Lower lobe of right lung (tissue), 2 donors: ENCODE data around the gene RECQL5. TPM values are rescaled to one million over a fixed set of nuclear protein-coding genes. Genes with fewer than 3 reads are reported as not detected.

ENCODE experiments used
- ATAC-seq, 2 donors: fragments of 200-7000 bp; cut with Tn5 transposase; one replicate each; pipeline ENCODE4 v1.9.1; 2020 to 2022; ENCODE audit warnings: mild to moderate bottlenecking in 2 of 2, moderate library complexity in 2 of 2
- DNase-seq: peaks from one replicate; pipeline ENCODE4 v3.0.0-alpha.2; 2020
- H3K27ac ChIP-seq: fragments of 200-600 bp; one replicate; pipeline ENCODE4 v1.8.0; 2022
- H3K27me3 ChIP-seq: fragments of 200-600 bp; one replicate; pipeline ENCODE4 v1.8.0; 2022; ENCODE audit warnings: low read depth
- H3K36me3 ChIP-seq: fragments of 200-600 bp; one replicate; pipeline ENCODE4 v1.8.0; 2022; ENCODE audit warnings: mild to moderate bottlenecking
- H3K4me1 ChIP-seq: fragments of 200-600 bp; one replicate; pipeline ENCODE4 v1.8.0; 2022
- H3K4me3 ChIP-seq: fragments of 200-600 bp; one replicate; pipeline ENCODE4 v1.8.0; 2022; ENCODE audit warnings: mild to moderate bottlenecking
- H3K9me3 ChIP-seq: fragments of 200-600 bp; one replicate; pipeline ENCODE4 v1.8.0; 2022
- intact Hi-C: fragments of 100-400 bp; cut with DNase I; formaldehyde crosslinking; loops from one replicate; pipeline ENCODE4 v1.11.0; 2022
- total RNA-seq: library from RNA; stranded (reverse); fragmentation: NEBNext Ultra II Directional; extraction: Animal tissue kit (Norgen Biotek cat#: 25700); gene quantifications from one replicate; pipeline ENCODE4 v1.2.1, GENCODE V29; 2021
- TF ChIP-seq, protein P1 (sequence below): fragments of 200-600 bp; IDR thresholded peaks from one replicate; pipeline ENCODE4 v1.8.0; 2022; ENCODE audit warnings: antibody characterized with exemption, mild to moderate bottlenecking
- donor health status: DM: no; HTN: yes; CAD: no; lungs with severe emphysema.

Gene RECQL5
- total RNA-seq, 1 donor from 2014 or later = 39.4 TPM

DNA sequence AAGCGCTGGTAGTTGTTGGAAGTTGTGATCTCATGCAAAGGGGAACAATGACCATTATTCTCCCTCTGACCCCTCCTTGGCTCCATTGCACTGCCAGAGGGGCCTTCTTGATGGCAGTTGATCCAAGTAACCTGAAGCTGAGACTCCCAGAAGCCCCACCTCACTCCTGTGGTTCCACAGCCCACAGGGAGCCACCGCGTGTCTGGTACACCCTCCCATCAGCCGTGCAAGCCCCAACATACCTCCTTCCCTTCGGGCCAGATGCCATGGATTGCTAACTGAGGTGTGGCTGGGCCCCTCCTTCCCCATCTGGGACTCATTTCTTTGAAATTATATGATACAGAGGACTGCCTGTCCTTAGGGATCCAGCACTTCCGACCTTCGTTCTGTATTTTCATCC, 18.0 kb upstream of the RECQL5 start:
- TF ChIP-seq, protein P1, sequence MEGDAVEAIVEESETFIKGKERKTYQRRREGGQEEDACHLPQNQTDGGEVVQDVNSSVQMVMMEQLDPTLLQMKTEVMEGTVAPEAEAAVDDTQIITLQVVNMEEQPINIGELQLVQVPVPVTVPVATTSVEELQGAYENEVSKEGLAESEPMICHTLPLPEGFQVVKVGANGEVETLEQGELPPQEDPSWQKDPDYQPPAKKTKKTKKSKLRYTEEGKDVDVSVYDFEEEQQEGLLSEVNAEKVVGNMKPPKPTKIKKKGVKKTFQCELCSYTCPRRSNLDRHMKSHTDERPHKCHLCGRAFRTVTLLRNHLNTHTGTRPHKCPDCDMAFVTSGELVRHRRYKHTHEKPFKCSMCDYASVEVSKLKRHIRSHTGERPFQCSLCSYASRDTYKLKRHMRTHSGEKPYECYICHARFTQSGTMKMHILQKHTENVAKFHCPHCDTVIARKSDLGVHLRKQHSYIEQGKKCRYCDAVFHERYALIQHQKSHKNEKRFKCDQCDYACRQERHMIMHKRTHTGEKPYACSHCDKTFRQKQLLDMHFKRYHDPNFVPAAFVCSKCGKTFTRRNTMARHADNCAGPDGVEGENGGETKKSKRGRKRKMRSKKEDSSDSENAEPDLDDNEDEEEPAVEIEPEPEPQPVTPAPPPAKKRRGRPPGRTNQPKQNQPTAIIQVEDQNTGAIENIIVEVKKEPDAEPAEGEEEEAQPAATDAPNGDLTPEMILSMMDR = no peak
- ATAC-seq (peak; percentile 72 to 83), DNase-seq (peak; percentile 61)
- H3K4me3 ChIP-seq = no peak overlapping the region
- intact Hi-C loops = no loop called here
- peaks cover 65% of the 10 kb centered on the region for H3K4me1 ChIP-seq
- no peaks in the 10 kb centered on the region for H3K27me3 ChIP-seq
- H3K9me3 ChIP-seq = no peaks in the 10 kb centered on the region
- H3K27ac ChIP-seq = peak overlapping the region; percentile 63
- H3K36me3 ChIP-seq = peaks cover 30% of the 10 kb centered on the region

DNA sequence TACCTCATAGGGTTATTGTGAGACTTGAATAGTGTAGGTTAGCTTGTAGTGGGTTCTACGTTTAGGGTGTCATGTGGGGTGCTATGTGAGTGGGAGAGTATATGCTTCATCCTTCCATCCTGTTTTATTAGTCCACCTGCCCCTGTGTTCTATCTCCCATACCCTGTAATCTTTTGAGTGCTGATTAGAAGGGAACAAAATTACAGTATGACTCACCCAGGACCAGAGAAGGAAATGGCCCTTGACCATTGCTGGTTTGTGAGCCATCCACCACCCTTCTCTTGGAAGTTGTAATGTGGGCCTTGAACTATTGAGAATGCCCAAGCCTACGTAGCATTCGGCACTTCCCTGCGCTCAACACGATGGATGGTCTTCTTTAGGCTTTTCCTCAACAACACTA, 17.3 kb upstream of the RECQL5 start:
- Histone ChIP-seq H3K36me3 (peaks cover 34% of the 10 kb centered on the region), H3K27ac (peak overlapping the region; percentile 63), H3K4me3 (no peak overlapping the region), H3K27me3 (no peaks in the 10 kb centered on the region), H3K9me3 (no peaks in the 10 kb centered on the region), H3K4me1 (peaks cover 62% of the 10 kb centered on the region)
- TF ChIP-seq, protein P1 = no peak
- ATAC-seq (no peak), DNase-seq (no peak)
- intact Hi-C loops = no loop called here

DNA sequence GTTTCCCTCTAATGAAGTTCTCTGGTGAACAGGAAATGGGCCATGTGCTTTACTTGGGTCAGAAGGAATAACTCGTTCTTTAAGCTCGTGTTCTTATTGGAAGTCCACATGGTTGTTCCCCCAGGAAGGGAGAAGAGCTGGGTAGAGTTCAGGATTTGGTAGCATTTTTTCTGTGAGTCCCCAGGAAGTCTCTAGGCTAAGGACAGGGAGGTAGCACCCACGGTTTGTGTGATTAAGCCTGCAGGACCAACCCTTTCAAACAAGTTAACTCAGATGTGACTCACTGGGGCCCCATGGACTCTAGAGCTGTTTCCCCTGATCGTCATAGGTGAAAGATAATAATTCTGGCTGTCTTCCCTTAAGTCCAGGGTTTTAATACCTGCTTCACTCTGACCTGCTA, 16.6 kb upstream of the RECQL5 start:
- Histone ChIP-seq H3K4me3 (no peak overlapping the region), H3K9me3 (no peaks in the 10 kb centered on the region), H3K36me3 (peaks cover 41% of the 10 kb centered on the region), H3K27me3 (no peaks in the 10 kb centered on the region), H3K4me1 (peaks cover 62% of the 10 kb centered on the region), H3K27ac (no peak overlapping the region)
- no peak for DNase-seq
- ATAC-seq = no peak
- TF ChIP-seq, protein P1 = no peak
- intact Hi-C loops = no loop called here

DNA sequence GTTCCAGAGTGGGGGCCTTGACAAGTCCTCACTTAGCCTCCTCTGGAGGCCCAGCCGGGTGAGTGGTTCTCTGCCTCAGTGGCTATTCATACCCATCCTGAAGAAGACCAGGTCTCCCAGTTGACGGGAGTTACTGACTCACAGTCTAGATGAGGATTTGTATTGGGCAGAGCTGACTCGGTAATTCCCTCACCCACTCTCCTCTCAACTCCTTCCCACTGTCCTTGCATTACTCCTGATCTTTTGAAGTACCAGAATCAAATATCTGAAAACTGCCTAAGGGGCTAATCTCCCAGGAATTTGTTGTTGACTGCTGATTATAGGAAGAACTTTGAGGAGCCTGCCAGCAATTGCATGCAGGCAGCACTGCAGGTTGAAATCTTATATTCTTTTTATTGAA, 14.3 kb upstream of the RECQL5 start:
- Histone ChIP-seq H3K4me1 (peaks cover 42% of the 10 kb centered on the region), H3K36me3 (peaks cover 55% of the 10 kb centered on the region)

DNA sequence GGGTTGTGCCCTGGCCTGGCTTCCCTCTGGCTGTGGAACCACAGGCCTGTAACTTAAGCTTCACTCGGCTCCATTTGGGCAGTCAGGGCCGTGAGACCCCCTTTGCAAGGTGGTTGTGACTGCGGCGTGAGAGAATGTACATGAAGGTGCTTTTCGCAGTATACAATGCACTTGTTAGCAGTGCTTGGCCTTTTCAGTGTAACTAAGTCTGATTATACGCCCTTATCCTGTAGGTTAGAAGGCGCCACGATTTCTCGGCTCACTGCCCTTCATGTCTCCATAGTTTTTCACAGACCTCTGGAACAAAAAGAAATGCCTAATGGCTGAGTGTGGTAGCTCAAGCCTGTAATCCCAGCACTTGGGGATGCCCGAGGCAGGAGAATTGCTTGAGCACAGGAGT, 13.5 kb upstream of the RECQL5 start:
- H3K36me3 ChIP-seq = peaks cover 64% of the 10 kb centered on the region
- intact Hi-C loops = no loop called here

More for the DNA sequence above, 14.3 kb upstream of the RECQL5 start:
- Histone ChIP-seq H3K9me3 (no peaks in the 10 kb centered on the region), H3K27ac (peak overlapping the region; percentile 59), H3K27me3 (no peaks in the 10 kb centered on the region), H3K4me3 (no peak overlapping the region)
- intact Hi-C loops = no loop called here
- no peak for ATAC-seq
- TF ChIP-seq, protein P1 = no peak
- DNase-seq = no peak

More for the DNA sequence above, 13.5 kb upstream of the RECQL5 start:
- Histone ChIP-seq H3K27ac (peak overlapping the region; percentile 59), H3K4me1 (peaks cover 34% of the 10 kb centered on the region), H3K4me3 (no peak overlapping the region), H3K27me3 (no peaks in the 10 kb centered on the region), H3K9me3 (no peaks in the 10 kb centered on the region)
- DNase-seq (no peak), ATAC-seq (peak in 1 of 2 donors; percentile 11)
- TF ChIP-seq, protein P1 = no peak
